ENCODE measurements around the gene NME4.
"Not testable (repeated sequence)": the region's sequence is repeated elsewhere in the genome, so short reads cannot be mapped to it uniquely, and the experiment has no call there.

The NME4 gene

GRCh38 chr16:397135-397661 is at the start of gene NME4:
Gene NME4, plus strand, starts transcription at chr16:397199. Its CDS starts 24 bp downstream, at chr16:397223.
- Histone ChIP-seq H3K36me3 (ENCODE audit: insufficient read depth, low read length) (0 out of 2 replicates have a peak, but pooled peaks cover 3% of the 10 kb centered on the region), H3K9me2 (ENCODE audit: low read depth, low read length) (no peaks in the 10 kb centered on the region), H3K9me3 (ENCODE audit: low read length) (no peaks in the 10 kb centered on the region), H3K27me3 (ENCODE audit: insufficient read depth, low read length) (no peaks in the 10 kb centered on the region; the same call in 1 of the 2 replicates), H3K4me1 (ENCODE audit: insufficient read depth, low read length, severe bottlenecking) (peaks cover 17% of the 10 kb centered on the region), H2AFZ (ENCODE audit: low read length) (no peak within 1 kb of the TSS), H4K20me1 (ENCODE audit: insufficient read depth, low read length) (no peaks in the 10 kb centered on the region), H3K4me3 (ENCODE audit: low read depth, low read length, poor library complexity, severe bottlenecking) (peak within 1 kb of the TSS; percentile 50), H3K79me2 (ENCODE audit: insufficient read depth, low read length) (no peaks in the 10 kb centered on the region), H3K4me2 (ENCODE audit: low read length) (peak within 1 kb of the TSS; percentile 66), H3F3A (ENCODE audit: insufficient read depth, low read length) (0 out of 2 replicates have a peak, but pooled peaks cover 13% of the 10 kb centered on the region), H3K9ac (ENCODE audit: low read length) (no peak within 1 kb of the TSS; the same call in 1 of the 2 replicates), H3K27ac (ENCODE audit: low read depth, low read length, poor library complexity, severe bottlenecking) (no peak within 1 kb of the TSS)
- TF ChIP-seq, protein P1, sequence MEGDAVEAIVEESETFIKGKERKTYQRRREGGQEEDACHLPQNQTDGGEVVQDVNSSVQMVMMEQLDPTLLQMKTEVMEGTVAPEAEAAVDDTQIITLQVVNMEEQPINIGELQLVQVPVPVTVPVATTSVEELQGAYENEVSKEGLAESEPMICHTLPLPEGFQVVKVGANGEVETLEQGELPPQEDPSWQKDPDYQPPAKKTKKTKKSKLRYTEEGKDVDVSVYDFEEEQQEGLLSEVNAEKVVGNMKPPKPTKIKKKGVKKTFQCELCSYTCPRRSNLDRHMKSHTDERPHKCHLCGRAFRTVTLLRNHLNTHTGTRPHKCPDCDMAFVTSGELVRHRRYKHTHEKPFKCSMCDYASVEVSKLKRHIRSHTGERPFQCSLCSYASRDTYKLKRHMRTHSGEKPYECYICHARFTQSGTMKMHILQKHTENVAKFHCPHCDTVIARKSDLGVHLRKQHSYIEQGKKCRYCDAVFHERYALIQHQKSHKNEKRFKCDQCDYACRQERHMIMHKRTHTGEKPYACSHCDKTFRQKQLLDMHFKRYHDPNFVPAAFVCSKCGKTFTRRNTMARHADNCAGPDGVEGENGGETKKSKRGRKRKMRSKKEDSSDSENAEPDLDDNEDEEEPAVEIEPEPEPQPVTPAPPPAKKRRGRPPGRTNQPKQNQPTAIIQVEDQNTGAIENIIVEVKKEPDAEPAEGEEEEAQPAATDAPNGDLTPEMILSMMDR (IDR thresholded peaks at IDR 0.05; ENCODE audit: low read length), result no peak
- TF ChIP-seq EZH2 (IDR thresholded peaks at IDR 0.05; ENCODE audit: borderline replicate concordance, low read length), result no peak

DNA sequence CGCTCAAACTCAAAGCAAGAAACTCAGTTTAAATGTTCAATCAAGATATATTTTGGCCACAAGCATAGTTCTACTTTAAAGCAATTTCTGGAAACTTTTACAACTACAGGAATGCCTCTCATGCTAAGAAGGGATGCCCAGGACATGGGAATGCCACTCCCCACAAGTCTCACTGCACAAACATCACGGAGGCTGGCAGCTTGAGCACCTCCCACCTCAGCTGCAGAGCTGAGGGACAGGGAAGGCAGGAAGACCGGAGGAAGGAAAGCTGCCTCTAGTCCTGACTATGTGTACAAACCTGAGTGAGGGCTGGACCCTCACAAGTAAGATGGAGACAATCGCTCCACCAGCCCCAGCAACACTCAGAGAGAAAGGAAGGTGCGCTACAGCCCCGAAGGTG is 49.8 kb upstream of the NME4 start:
- Histone ChIP-seq H3K9me2 (ENCODE audit: low read depth, low read length) (no peaks in the 10 kb centered on the region), H3K27me3 (ENCODE audit: insufficient read depth, low read length) (no peaks in the 10 kb centered on the region), H3K4me2 (ENCODE audit: low read length) (no peak overlapping the region), H3K27ac (ENCODE audit: low read depth, low read length, poor library complexity, severe bottlenecking) (no peak overlapping the region), H4K20me1 (ENCODE audit: insufficient read depth, low read length) (no peaks in the 10 kb centered on the region), H3K9me3 (ENCODE audit: low read length) (no peaks in the 10 kb centered on the region), H3K4me3 (ENCODE audit: low read depth, low read length, poor library complexity, severe bottlenecking) (no peak overlapping the region), H3K9ac (ENCODE audit: low read length) (no peak overlapping the region), H3K4me1 (ENCODE audit: insufficient read depth, low read length, severe bottlenecking) (peaks cover 28% of the 10 kb centered on the region), H3K36me3 (ENCODE audit: insufficient read depth, low read length) (peaks cover 43% of the 10 kb centered on the region), H2AFZ (ENCODE audit: low read length) (no peak overlapping the region), H3K79me2 (ENCODE audit: insufficient read depth, low read length) (peaks cover 23% of the 10 kb centered on the region; the same call in 1 of the 2 replicates), H3F3A (ENCODE audit: insufficient read depth, low read length) (no peaks in the 10 kb centered on the region)
- TF ChIP-seq, protein P1 (IDR thresholded peaks at IDR 0.05; ENCODE audit: low read length), result no peak
- no peak for TF ChIP-seq EZH2 (IDR thresholded peaks at IDR 0.05; ENCODE audit: borderline replicate concordance, low read length)

DNA sequence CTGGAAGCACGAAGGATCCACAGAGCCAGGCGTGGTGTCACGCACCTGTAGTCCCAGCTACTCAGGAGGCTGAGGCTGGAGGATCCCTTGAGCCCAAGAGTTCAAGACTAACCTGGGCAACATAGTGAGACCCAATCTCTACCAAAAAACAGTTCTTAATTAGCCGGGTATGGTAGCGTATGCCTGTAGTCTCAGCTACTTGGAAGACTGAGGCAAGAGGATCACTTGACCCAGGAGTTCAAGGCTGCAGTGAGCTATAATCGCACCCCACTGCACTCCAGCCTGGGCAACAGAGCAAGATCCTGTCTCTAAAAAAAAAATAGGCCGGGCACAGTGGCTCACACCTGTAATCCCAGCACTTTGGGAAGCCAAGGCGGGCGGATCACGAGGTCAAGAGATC is 48.5 kb upstream of the NME4 start:
- H3K4me1 ChIP-seq (ENCODE audit: insufficient read depth, low read length, severe bottlenecking), result peaks cover 32% of the 10 kb centered on the region
- H3K9me3 ChIP-seq (ENCODE audit: low read length); H3K27ac ChIP-seq (ENCODE audit: low read depth, low read length, poor library complexity, severe bottlenecking); H3K9me2 ChIP-seq (ENCODE audit: low read depth, low read length); H4K20me1 ChIP-seq (ENCODE audit: insufficient read depth, low read length); H2AFZ ChIP-seq (ENCODE audit: low read length); H3K4me2 ChIP-seq (ENCODE audit: low read length); H3K27me3 ChIP-seq (ENCODE audit: insufficient read depth, low read length); H3F3A ChIP-seq (ENCODE audit: insufficient read depth, low read length); H3K9ac ChIP-seq (ENCODE audit: low read length); H3K4me3 ChIP-seq (ENCODE audit: low read depth, low read length, poor library complexity, severe bottlenecking): not testable (repeated sequence)
- peaks cover 43% of the 10 kb centered on the region for H3K36me3 ChIP-seq (ENCODE audit: insufficient read depth, low read length)
- H3K79me2 ChIP-seq (ENCODE audit: insufficient read depth, low read length), result peaks cover 23% of the 10 kb centered on the region; the same call in 1 of the 2 replicates

DNA sequence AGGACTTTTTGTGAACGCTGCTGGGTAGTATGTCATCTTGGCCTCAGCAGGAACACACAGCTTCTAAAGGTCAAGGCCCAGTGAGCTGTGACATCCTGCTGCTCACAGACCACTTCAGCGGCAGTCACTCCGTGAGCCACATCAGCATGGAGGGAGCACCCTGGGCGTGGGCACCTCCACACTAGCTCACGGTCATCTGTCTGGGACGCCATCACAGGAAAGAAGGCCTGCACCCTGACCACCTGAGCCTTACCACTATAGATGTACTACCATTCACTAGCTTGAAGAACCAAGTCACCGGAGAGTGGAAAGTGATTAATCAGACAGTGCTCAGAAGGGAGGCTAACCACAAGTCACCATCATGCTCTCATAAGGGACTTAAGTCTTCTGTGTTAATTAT is 47.8 kb upstream of the NME4 start:
- no peaks in the 10 kb centered on the region for H3K9me2 ChIP-seq (ENCODE audit: low read depth, low read length)
- H3K9ac ChIP-seq (ENCODE audit: low read length), result peak overlapping the region; percentile 5; the same call in 1 of the 2 replicates
- H3K4me2 ChIP-seq (ENCODE audit: low read length), result peak overlapping the region; percentile 49; the same call in 1 of the 2 replicates
- H3K27ac ChIP-seq (ENCODE audit: low read depth, low read length, poor library complexity, severe bottlenecking), result peak overlapping the region; percentile 49
- peaks cover 32% of the 10 kb centered on the region for H3K4me1 ChIP-seq (ENCODE audit: insufficient read depth, low read length, severe bottlenecking)
- peaks cover 23% of the 10 kb centered on the region; the same call in 1 of the 2 replicates for H3K79me2 ChIP-seq (ENCODE audit: insufficient read depth, low read length)
- no peaks in the 10 kb centered on the region for H3K9me3 ChIP-seq (ENCODE audit: low read length)
- H3K27me3 ChIP-seq (ENCODE audit: insufficient read depth, low read length), result no peaks in the 10 kb centered on the region
- peaks cover 43% of the 10 kb centered on the region for H3K36me3 ChIP-seq (ENCODE audit: insufficient read depth, low read length)
- no peaks in the 10 kb centered on the region for H4K20me1 ChIP-seq (ENCODE audit: insufficient read depth, low read length)
- no peak overlapping the region for H2AFZ ChIP-seq (ENCODE audit: low read length)
- TF ChIP-seq, protein P1 (IDR thresholded peaks at IDR 0.05; ENCODE audit: low read length), result no peak
- no peak for TF ChIP-seq EZH2 (IDR thresholded peaks at IDR 0.05; ENCODE audit: borderline replicate concordance, low read length)
- peak overlapping the region; percentile 13 for H3K4me3 ChIP-seq (ENCODE audit: low read depth, low read length, poor library complexity, severe bottlenecking)
- no peaks in the 10 kb centered on the region for H3F3A ChIP-seq (ENCODE audit: insufficient read depth, low read length)

Data from OCI-LY1 (cell line).